ENCODE data around the gene ACTN4.
A peak's percentile ranks its signal among the peaks of the same experiment; 100 is the strongest.

ACTN4 gene

DNA sequence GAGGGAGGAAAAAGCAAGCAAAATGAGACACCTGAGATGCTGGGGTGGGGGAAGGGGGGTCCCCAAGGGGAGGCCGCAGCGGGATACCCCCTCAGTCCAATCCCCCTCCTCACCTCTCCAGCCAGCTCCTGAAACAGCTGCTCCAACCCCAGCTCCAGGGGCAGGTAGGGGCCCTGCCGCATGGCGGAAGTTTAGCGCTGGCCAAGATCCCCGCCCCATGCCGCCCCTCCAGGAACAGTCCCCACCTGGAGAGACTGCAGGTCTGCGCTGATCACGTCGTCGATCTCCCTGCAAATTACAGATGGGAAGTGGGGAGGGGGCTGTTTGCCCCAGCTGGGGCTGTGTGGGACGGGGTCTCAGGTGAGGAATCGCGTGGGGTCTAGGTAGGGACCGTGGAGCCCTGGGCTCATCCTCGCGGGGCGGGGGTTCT is 87.8 kb downstream of the ACTN4 start:
- TF ChIP-seq, protein P1, sequence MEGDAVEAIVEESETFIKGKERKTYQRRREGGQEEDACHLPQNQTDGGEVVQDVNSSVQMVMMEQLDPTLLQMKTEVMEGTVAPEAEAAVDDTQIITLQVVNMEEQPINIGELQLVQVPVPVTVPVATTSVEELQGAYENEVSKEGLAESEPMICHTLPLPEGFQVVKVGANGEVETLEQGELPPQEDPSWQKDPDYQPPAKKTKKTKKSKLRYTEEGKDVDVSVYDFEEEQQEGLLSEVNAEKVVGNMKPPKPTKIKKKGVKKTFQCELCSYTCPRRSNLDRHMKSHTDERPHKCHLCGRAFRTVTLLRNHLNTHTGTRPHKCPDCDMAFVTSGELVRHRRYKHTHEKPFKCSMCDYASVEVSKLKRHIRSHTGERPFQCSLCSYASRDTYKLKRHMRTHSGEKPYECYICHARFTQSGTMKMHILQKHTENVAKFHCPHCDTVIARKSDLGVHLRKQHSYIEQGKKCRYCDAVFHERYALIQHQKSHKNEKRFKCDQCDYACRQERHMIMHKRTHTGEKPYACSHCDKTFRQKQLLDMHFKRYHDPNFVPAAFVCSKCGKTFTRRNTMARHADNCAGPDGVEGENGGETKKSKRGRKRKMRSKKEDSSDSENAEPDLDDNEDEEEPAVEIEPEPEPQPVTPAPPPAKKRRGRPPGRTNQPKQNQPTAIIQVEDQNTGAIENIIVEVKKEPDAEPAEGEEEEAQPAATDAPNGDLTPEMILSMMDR (IDR thresholded peaks at IDR 0.05; ENCODE audit: borderline replicate concordance, control extremely low read depth, extremely low read depth, insufficient read depth, missing control alignments) = no peak

GRCh38 chr19:38736036-38736412 is 88.6 kb downstream of the ACTN4 start:
- TF ChIP-seq, protein P1 (IDR thresholded peaks at IDR 0.05; ENCODE audit: borderline replicate concordance, control extremely low read depth, extremely low read depth, insufficient read depth, missing control alignments) = no peak
- in situ Hi-C loops (cut with MboI; ENCODE audit: low sequenced_read_pairs, unreplicated experiment) = no loop called here
- DNase-seq (ENCODE audit: low spot score) = peak; percentile 81

More for the DNA sequence above, 87.8 kb downstream of the ACTN4 start:
- DNase-seq (ENCODE audit: low spot score) = peak; percentile 63
- in situ Hi-C loops (cut with MboI; ENCODE audit: low sequenced_read_pairs, unreplicated experiment) = no loop called here

DNA sequence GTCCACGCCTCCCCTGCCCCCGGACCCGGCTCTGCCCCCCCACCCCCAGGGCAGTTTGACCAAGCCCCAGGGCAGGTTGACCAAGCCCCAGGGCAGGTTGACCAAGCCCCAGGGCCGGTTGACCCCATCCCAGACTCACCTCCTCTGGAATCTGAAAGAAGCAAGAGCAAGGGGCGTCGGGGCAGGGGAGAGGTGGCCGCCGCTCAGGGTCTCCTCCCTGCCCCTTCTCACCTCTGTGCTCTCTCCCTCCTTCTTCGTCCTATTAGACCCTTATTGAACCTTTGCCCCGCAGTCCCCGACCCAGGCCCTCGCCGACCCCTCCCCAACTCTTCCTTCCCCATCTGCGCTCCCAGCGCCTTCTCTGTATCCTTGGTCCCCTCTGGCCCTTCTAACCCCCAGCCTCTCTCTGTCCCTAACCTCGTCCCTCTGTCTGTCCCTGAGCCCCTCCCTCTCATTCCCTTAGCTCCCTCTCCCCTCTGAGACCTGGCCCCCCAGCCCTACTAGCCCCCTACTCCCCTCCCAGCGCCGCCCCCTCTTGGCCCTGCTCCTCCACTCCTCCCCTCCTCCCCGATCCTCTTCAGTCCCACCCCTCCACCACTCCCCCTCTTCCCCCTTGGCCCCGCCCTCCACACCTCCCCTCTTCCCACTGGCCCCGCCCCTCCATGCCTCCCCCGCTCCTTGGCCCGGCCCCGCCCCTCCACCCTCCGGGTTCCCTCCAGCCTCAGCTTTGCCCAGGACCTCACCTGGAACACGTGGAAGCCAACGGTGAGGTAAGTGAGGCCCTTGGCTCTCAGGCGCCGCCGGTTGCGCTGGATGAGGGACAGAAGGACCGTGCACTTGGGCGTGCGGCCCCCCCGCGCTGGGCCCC is 89.2 kb downstream of the ACTN4 start:
- in situ Hi-C loops (cut with MboI; ENCODE audit: low sequenced_read_pairs, unreplicated experiment) = no loop called here
- TF ChIP-seq, protein P1 (IDR thresholded peaks at IDR 0.05; ENCODE audit: borderline replicate concordance, control extremely low read depth, extremely low read depth, insufficient read depth, missing control alignments) = no peak
- peak; percentile 91 for DNase-seq (ENCODE audit: low spot score)

GRCh38 chr19:38737281-38737865 is 89.9 kb downstream of the ACTN4 start:
- in situ Hi-C loops (cut with MboI; ENCODE audit: low sequenced_read_pairs, unreplicated experiment) = no loop called here
- TF ChIP-seq, protein P1 (IDR thresholded peaks at IDR 0.05; ENCODE audit: borderline replicate concordance, control extremely low read depth, extremely low read depth, insufficient read depth, missing control alignments) = no peak
- DNase-seq (ENCODE audit: low spot score) = no peak

- in situ Hi-C loops (cut with MboI; ENCODE audit: low sequenced_read_pairs, unreplicated experiment) = no loop called here
- TF ChIP-seq, protein P1 (IDR thresholded peaks at IDR 0.05; ENCODE audit: borderline replicate concordance, control extremely low read depth, extremely low read depth, insufficient read depth, missing control alignments) = no peak
- DNase-seq (ENCODE audit: low spot score) = no peak
Measured at GRCh38 chr19:38737921-38738737, 90.7 kb downstream of the ACTN4 start.

Measured in GM13976 (cell line).